Measurements from ENCODE around the gene LGR6.

- no peak for TF ChIP-seq POLR2A (IDR thresholded peaks at IDR 0.05)
- no peak for TF ChIP-seq CTCF (IDR thresholded peaks at IDR 0.05)
Observed at GRCh38 chr1:202217951-202218350, 24.4 kb downstream of the LGR6 start.

All from right lobe of liver (tissue), 4 donors.